CD4-positive, alpha-beta T cell treated with Interleukin-4 for 1 hour (primary cell): Measurements from ENCODE around the gene PKDREJ.
"Not testable (repeated sequence)": the region's sequence is repeated elsewhere in the genome, so short reads cannot be mapped to it uniquely, and the experiment has no call there.

Experiments used
- DNase-seq, 2 donors: peaks; one replicate each; pipeline ENCODE4 v3.0.0-alpha.2; 2020 to 2022

The PKDREJ gene

GRCh38 chr22:46267431-46268279, 4.5 kb upstream of the PKDREJ start, which contains the start of gene TTC38:
Gene TTC38, plus strand, starts transcription at chr22:46268008. Its CDS starts 32 bp downstream, at chr22:46268040.
- DNase-seq: peak; percentile 63 to 66

GRCh38 chr22:46265627-46266026, 2.5 kb upstream of the PKDREJ start:
- DNase-seq: not testable (repeated sequence)

DNA sequence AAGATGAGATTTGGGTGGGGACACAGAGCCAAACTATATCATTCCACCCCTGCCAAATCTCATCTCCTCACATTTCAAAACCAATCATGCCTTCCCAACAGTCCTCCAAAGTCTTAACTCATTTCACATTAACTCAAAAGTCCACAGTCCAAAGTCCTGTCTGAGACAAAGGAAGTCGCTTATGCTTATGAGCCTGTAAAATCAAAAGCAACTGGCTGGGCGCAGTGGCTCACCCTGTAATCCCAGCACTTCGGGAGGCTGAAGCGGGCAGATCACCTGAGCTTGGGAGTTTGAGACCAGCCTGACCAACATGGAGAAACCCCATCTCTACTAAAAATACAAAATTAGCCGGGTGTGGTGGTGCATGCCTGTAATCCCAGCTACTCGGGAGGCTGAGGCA, 1.4 kb upstream of the PKDREJ start:
- not testable (repeated sequence) for DNase-seq

- DNase-seq: peak; percentile 43 to 66
Measured at GRCh38 chr22:46262449-46263215, 511 bp downstream of the PKDREJ start.

DNA sequence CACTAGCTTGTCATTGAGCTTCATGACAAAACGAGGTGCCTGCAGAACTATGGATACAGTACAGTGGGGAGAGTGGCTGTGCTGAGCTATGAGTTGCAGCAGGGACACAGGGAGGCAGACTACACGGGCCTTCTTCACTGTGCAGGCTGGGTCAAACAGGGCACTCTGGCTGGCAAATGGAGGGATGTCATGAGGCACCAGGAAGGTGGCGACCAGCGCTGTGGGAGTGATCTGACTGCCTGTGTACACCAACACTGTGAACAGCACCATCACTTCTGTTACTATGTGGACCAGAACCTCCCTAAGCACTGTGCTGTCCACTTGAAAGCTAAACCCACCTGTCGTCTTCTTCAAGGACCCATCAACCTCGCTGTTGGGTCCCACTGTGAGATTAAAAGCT, 3.1 kb downstream of the PKDREJ start:
- no peak for DNase-seq

- DNase-seq: no peak
Measured at GRCh38 chr22:46259374-46259773, 3.8 kb downstream of the PKDREJ start.

- DNase-seq: no peak
Measured at GRCh38 chr22:46256358-46256958, 6.7 kb downstream of the PKDREJ start.

DNA sequence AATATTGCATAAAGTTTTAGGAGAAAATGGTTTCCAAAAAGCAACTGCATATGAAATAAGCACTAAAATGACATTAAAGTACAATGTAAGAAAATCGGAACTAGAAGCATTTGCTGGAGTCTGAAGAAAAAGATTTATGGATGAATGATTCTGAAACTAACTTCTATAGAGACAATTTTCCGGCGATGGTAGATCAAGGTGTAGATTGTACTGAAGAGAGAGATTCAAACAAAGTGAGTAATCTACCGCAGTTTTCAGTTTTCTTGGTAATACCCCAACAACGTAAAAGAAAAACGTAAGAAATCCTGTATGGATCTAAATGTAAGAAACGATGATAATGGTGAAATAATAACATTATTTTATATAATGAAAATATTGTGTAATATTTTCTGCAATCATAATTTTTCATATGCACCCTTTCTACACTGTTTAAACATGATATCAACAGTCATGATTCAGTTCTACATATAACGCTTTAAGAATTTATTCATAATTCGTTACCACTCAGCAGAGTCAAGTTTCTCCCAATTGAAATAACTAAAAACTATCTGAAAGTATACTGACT, 11.2 kb downstream of the PKDREJ start:
- DNase-seq: peak in 1 of 2 donors; percentile 22

GRCh38 chr22:46251266-46251665, 11.9 kb downstream of the PKDREJ start:
- DNase-seq: no peak

GRCh38 chr22:46250783-46251125, 12.4 kb downstream of the PKDREJ start:
- peak in 1 of 2 donors; percentile 12 for DNase-seq

DNA sequence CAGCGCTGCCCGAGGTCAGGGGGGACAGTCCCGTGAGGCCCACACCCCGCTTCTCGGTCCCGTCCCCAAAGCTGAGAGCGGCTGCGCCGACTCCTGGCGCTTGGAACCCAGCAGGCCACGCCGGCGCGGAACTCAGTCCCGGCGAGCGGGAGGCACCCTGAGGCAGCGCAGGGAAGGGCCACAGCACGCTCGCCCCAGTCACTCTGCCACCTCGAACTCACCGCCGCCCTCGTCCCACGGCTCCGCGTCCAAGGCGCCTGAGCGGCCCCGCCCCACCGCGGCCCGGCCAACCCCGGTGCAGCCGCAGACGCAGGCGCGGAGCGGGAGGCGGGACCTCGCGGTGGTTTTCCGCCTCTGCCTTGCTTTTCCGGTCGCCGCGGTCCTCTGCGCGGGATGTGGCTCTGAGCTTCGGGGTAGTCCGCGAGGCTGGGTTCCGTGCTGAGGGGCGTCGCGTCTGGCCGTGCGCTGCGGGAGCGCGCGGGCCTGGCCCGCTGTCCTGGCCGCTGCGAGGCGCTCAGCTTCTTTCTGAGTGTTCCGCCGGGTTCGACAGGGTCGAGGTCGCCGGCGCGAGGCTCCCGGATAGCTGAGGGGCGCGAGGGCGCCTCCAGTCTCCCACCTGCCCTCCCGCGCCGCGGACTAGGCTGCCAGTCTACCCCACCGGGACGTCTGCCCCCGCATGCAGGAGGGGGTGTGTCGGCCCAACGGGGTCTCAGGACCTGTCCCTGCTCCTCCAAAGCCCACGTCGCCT, 12.9 kb downstream of the PKDREJ start, which contains the start of gene CDPF1:
CDPF1 (minus strand) TSS at position 259 of the 748 bp plus-strand sequence. CDS start 2,009 bp downstream, outside the sequence.
- peak; percentile 89 to 90 for DNase-seq

- no peak for DNase-seq
Measured at GRCh38 chr22:46247443-46247975, 15.6 kb downstream of the PKDREJ start.

- no peak for DNase-seq
Measured at GRCh38 chr22:46246178-46246577, 17.0 kb downstream of the PKDREJ start.

- DNase-seq: no peak
Measured at GRCh38 chr22:46245511-46245910, 17.6 kb downstream of the PKDREJ start.

DNA sequence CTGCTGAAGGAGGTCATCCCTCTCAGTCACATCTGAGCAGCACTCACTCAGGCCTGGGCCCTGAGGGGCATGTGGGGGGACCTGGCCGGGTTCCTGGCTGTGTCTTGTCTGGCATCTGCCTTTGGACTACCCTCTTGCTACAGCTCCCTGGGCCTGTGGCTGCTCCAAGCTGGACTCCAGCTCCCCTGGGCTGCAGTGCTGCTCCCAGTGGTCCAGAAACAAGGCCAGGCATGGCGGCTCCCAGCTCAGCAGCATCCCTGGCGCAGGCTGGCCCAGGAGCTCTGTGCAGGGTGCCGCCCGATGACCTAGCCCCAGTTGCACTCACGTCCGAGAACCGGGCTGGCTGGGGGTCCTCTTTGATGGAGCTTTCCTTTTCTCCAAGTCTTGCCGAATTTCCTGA, 18.4 kb downstream of the PKDREJ start:
- DNase-seq: no peak

GRCh38 chr22:46242076-46242475, 21.1 kb downstream of the PKDREJ start:
- no peak for DNase-seq

- no peak for DNase-seq
Measured at GRCh38 chr22:46241396-46242007, 21.6 kb downstream of the PKDREJ start.

- DNase-seq: no peak
Measured at GRCh38 chr22:46240907-46241306, 22.2 kb downstream of the PKDREJ start.

DNA sequence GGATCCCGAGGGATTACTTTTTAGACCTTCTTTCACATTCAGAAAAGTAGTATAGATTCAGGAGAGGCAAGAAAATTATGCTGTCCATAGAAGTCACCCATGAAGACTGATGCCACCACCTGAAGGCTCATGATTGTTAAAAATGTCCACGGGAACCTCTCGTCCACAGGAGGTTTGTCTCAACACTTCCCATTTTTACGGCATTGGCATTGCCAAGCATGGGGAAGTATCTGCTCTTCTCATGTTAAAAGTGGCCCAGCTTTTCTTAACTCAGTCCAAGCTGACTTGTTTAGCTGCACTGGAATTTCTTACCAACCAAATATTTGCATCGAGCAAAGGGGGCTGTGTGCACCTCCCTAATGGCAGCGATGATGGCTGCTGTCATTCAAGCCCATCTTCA, 22.6 kb downstream of the PKDREJ start:
- no peak for DNase-seq

GRCh38 chr22:46240073-46240472, 23.1 kb downstream of the PKDREJ start:
- no peak for DNase-seq

DNA sequence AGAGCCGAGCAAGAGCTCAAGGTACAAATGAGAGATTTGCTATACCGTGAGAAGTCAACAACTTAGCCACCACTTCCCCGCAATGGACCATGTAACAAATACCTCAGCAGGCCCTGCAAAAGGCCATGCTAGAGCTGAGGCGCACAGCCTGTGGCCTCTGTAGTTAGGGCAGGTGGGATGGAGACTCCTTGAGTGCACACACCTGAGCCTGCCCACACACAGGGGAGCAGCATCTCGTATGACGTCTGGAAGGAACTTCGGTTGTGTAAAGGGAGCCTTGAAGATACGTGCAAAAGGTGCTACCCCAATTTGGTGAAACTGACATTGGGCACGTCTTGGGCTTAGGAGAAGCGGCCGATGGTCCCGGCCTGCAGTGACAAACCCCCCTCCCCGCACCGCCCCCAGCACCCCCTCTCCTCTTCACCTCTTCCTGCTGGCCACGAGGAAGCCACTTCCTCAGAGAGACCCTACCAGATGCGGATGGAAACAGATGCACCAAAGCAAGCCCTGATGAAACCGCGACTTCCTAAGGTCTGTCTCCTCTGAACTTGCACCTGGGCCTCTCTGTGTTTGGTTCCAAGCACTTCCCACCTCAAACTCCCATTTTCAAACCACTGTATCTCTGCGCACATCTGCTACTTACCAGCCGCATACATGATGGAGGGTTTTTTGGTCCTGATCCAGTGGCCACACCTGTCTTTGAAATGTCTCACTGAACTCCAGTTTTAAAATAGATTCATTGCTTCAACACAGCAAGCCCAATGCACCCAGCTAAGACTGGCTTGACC, 23.7 kb downstream of the PKDREJ start:
- peak in 1 of 2 donors; percentile 11 for DNase-seq
